HepG2 (cell line): ENCODE data around the gene SPACA9.

Experiments
- CENPX ChIP-seq: sonication (generic); formaldehyde crosslinking; IDR thresholded peaks from 2 replicates; pipeline ENCODE4 v1.9.0; 2021; ENCODE audit warnings: mild to moderate bottlenecking, missing genetic modification reagents, moderate library complexity
- CTCF ChIP-seq: sonication (generic); formaldehyde crosslinking; IDR thresholded peaks from 2 replicates; pipeline ENCODE4 v1.5.0; 2020; ENCODE audit warnings: mild to moderate bottlenecking, missing genetic modification reagents, moderate library complexity
- EED ChIP-seq: sonication (generic); formaldehyde crosslinking; IDR thresholded peaks from 2 replicates; pipeline ENCODE4 v1.5.0; 2020; ENCODE audit warnings: mild to moderate bottlenecking, missing genetic modification reagents
- MAX ChIP-seq: IDR thresholded peaks from 2 replicates; pipeline ENCODE4 v1.6.1; 2012; ENCODE audit warnings: inconsistent platforms
- MIER3 ChIP-seq: IDR thresholded peaks from 2 replicates; pipeline ENCODE4 v1.6.1; 2016; ENCODE audit warnings: missing compliant biosample characterization, borderline replicate concordance
- MYC ChIP-seq: sonication (generic); formaldehyde crosslinking; IDR thresholded peaks from 2 replicates; pipeline ENCODE4 v1.9.0; 2021; ENCODE audit warnings: missing genetic modification reagents, borderline replicate concordance
- STAT6 ChIP-seq: sonication (generic); formaldehyde crosslinking; IDR thresholded peaks from 2 replicates; pipeline ENCODE4 v1.4.0; 2020; ENCODE audit warnings: missing genetic modification reagents, mild to moderate bottlenecking, borderline replicate concordance
- TRAFD1 ChIP-seq: sonication (generic); formaldehyde crosslinking; IDR thresholded peaks from 2 replicates; pipeline ENCODE4 v1.5.1; 2020; ENCODE audit warnings: missing genetic modification reagents, mild to moderate bottlenecking, borderline replicate concordance
- ZNF3 ChIP-seq: IDR thresholded peaks from 2 replicates; pipeline ENCODE4 v1.7.0; 2017; ENCODE audit warnings: inconsistent platforms
- ZNF350 ChIP-seq: sonication (generic); formaldehyde crosslinking; IDR thresholded peaks from 2 replicates; pipeline ENCODE4 v1.4.0; 2020; ENCODE audit warnings: mild to moderate bottlenecking, low read depth, missing genetic modification reagents, borderline replicate concordance

GRCh38 chr9:132854832-132855231, 23.9 kb upstream of the SPACA9 start:
- TF ChIP-seq ZNF350 (CRISPR knock-in tag), result no peak
- no peak for TF ChIP-seq CTCF (CRISPR knock-in tag)
- TF ChIP-seq MAX, result no peak
- no peak for TF ChIP-seq CENPX (CRISPR knock-in tag)
- TF ChIP-seq MYC, result no peak
- no peak for TF ChIP-seq MIER3 (CRISPR knock-in tag)
- no peak for TF ChIP-seq TRAFD1
- no peak for TF ChIP-seq ZNF3 (CRISPR knock-in tag)
- no peak for TF ChIP-seq STAT6
- TF ChIP-seq EED, result no peak
